Activated naive CD4-positive, alpha-beta T cell treated with anti-CD3 and anti-CD28 coated beads for 36 hours (primary cell): ENCODE measurements around the gene LRRC45. TPM values are rescaled to one million over a fixed set of nuclear protein-coding genes. Genes with fewer than 3 reads are reported as not detected.

ENCODE experiments used
- CTCF ChIA-PET: fragments of 350-600 bp; sonication (Branson Sonifier 250); formaldehyde crosslinking; loops from one replicate; lab custom pipeline; 2021; ENCODE audit warnings: antibody characterized with exemption; lab: Charles Lee
- DNase-seq: peaks from one replicate; pipeline ENCODE4 v3.0.0-alpha.2; 2020
- H3K27ac Mint-ChIP-seq: one replicate; pipeline ENCODE4 v1.8.0; 2021; ENCODE audit warnings: mild to moderate bottlenecking, mixed read lengths
- H3K27me3 Mint-ChIP-seq: one replicate; pipeline ENCODE4 v1.8.0; 2021; ENCODE audit warnings: low read depth, mixed read lengths
- H3K36me3 Mint-ChIP-seq: one replicate; pipeline ENCODE4 v1.8.0; 2021; ENCODE audit warnings: low read depth, mixed read lengths
- H3K4me1 Mint-ChIP-seq: one replicate; pipeline ENCODE4 v1.8.0; 2021; ENCODE audit warnings: low read depth, mixed read lengths
- H3K4me3 Mint-ChIP-seq: one replicate; pipeline ENCODE4 v1.8.0; 2021; ENCODE audit warnings: mild to moderate bottlenecking, moderate library complexity, mixed read lengths
- H3K9me3 Mint-ChIP-seq: one replicate; pipeline ENCODE4 v1.8.0; 2021; ENCODE audit warnings: mixed read lengths
- intact Hi-C: fragments of 100-400 bp; cut with micrococcal nuclease; formaldehyde crosslinking; loops from one replicate; pipeline ENCODE4 v1.15.1; 2023
- total RNA-seq, 2 experiments: library from RNA; stranded (reverse); gene quantifications; one replicate each; pipeline ENCODE4 v1.2.3, GENCODE V29; 2021

Gene LRRC45
- total RNA-seq, 2 experiments from 2014 or later: 12.0 to 12.5 TPM

- H3K27ac Mint-ChIP-seq: no peak overlapping the region
- CTCF ChIA-PET: interaction anchor here (0.6 to 1.3 kb wide), 4 partner anchors 9 to 17 kb away, joined by 3 to 6 read pairs (median 4); partner anchors contain the start of gene CENPX
These were observed 10.3 kb upstream of the LRRC45 start for GRCh38 chr17:82012640-82013295.

GRCh38 chr17:82013341-82013740 is 9.8 kb upstream of the LRRC45 start:
- intact Hi-C loops: no loop called here
- no peak for DNase-seq
- no peaks in the 10 kb centered on the region for H3K4me1 Mint-ChIP-seq
- CTCF ChIA-PET: interaction anchor here (1.2 to 1.3 kb wide), 2 partner anchors 9 to 10 kb away, joined by 3 read pairs; partner anchors contain the start of gene CENPX
- no peaks in the 10 kb centered on the region for H3K36me3 Mint-ChIP-seq
- H3K4me3 Mint-ChIP-seq: no peak overlapping the region
- no peaks in the 10 kb centered on the region for H3K27me3 Mint-ChIP-seq
- no peak overlapping the region for H3K27ac Mint-ChIP-seq
- H3K9me3 Mint-ChIP-seq: no peaks in the 10 kb centered on the region

More at GRCh38 chr17:82012640-82013295, 10.3 kb upstream of the LRRC45 start:
- Mint-ChIP-seq H3K36me3 (no peaks in the 10 kb centered on the region), H3K4me1 (no peaks in the 10 kb centered on the region), H3K9me3 (no peaks in the 10 kb centered on the region), H3K4me3 (no peak overlapping the region), H3K27me3 (no peaks in the 10 kb centered on the region)
- intact Hi-C loops: no loop called here
- no peak for DNase-seq

- DNase-seq: no peak
- intact Hi-C loops: no loop called here
- Mint-ChIP-seq H3K4me1 (no peaks in the 10 kb centered on the region), H3K9me3 (no peaks in the 10 kb centered on the region), H3K36me3 (peaks cover 3% of the 10 kb centered on the region), H3K27me3 (no peaks in the 10 kb centered on the region), H3K27ac (no peak overlapping the region), H3K4me3 (no peak overlapping the region)
- CTCF ChIA-PET: interaction anchor here (1.2 to 1.3 kb wide), 2 partner anchors 8 to 10 kb away, joined by 3 read pairs; partner anchors contain the start of gene CENPX
These were observed 9.3 kb upstream of the LRRC45 start for GRCh38 chr17:82013772-82014321.

- Mint-ChIP-seq H3K4me1 (no peaks in the 10 kb centered on the region), H3K9me3 (no peaks in the 10 kb centered on the region), H3K4me3 (no peak overlapping the region), H3K27ac (no peak overlapping the region), H3K36me3 (peaks cover 5% of the 10 kb centered on the region), H3K27me3 (no peaks in the 10 kb centered on the region)
- CTCF ChIA-PET: no interaction called here
- no peak for DNase-seq
- intact Hi-C loops: no loop called here
These were observed 8.7 kb upstream of the LRRC45 start for GRCh38 chr17:82014432-82014831.

- CTCF ChIA-PET: no interaction called here
- H3K4me1 Mint-ChIP-seq: no peaks in the 10 kb centered on the region
- no peak overlapping the region for H3K4me3 Mint-ChIP-seq
- DNase-seq: no peak
- H3K9me3 Mint-ChIP-seq: no peaks in the 10 kb centered on the region
- no peaks in the 10 kb centered on the region for H3K27me3 Mint-ChIP-seq
- intact Hi-C loops: no loop called here
- no peak overlapping the region for H3K27ac Mint-ChIP-seq
- peaks cover 5% of the 10 kb centered on the region for H3K36me3 Mint-ChIP-seq
These were observed 8.2 kb upstream of the LRRC45 start for GRCh38 chr17:82014971-82015310.

GRCh38 chr17:82015311-82015971 is 7.7 kb upstream of the LRRC45 start:
- no peak overlapping the region for H3K4me3 Mint-ChIP-seq
- no peak overlapping the region for H3K27ac Mint-ChIP-seq
- no peaks in the 10 kb centered on the region for H3K27me3 Mint-ChIP-seq
- intact Hi-C loops: no loop called here
- CTCF ChIA-PET: no interaction called here
- H3K9me3 Mint-ChIP-seq: no peaks in the 10 kb centered on the region
- H3K36me3 Mint-ChIP-seq: peaks cover 5% of the 10 kb centered on the region
- H3K4me1 Mint-ChIP-seq: peaks cover 3% of the 10 kb centered on the region
- no peak for DNase-seq

- intact Hi-C loops: no loop called here
- H3K4me1 Mint-ChIP-seq: peaks cover 10% of the 10 kb centered on the region
- no peaks in the 10 kb centered on the region for H3K27me3 Mint-ChIP-seq
- no peak overlapping the region for H3K27ac Mint-ChIP-seq
- no peaks in the 10 kb centered on the region for H3K9me3 Mint-ChIP-seq
- DNase-seq: no peak
- H3K36me3 Mint-ChIP-seq: peaks cover 5% of the 10 kb centered on the region
- no peak overlapping the region for H3K4me3 Mint-ChIP-seq
- CTCF ChIA-PET: no interaction called here
These were observed 6.8 kb upstream of the LRRC45 start for GRCh38 chr17:82016061-82016874.

GRCh38 chr17:82016875-82017459 is 6.1 kb upstream of the LRRC45 start:
- no peak for DNase-seq
- H3K4me3 Mint-ChIP-seq: no peak overlapping the region
- H3K27me3 Mint-ChIP-seq: no peaks in the 10 kb centered on the region
- H3K4me1 Mint-ChIP-seq: peaks cover 16% of the 10 kb centered on the region
- no peaks in the 10 kb centered on the region for H3K9me3 Mint-ChIP-seq
- CTCF ChIA-PET: interaction anchor here (1.0 kb wide), 1 partner anchor 57 kb away, joined by 4 read pairs; no protein-coding TSS in a partner anchor
- intact Hi-C loops: no loop called here
- peaks cover 10% of the 10 kb centered on the region for H3K36me3 Mint-ChIP-seq
- H3K27ac Mint-ChIP-seq: no peak overlapping the region

- no peak overlapping the region for H3K4me3 Mint-ChIP-seq
- intact Hi-C loops: no loop called here
- no peak overlapping the region for H3K27ac Mint-ChIP-seq
- no peaks in the 10 kb centered on the region for H3K9me3 Mint-ChIP-seq
- peaks cover 10% of the 10 kb centered on the region for H3K36me3 Mint-ChIP-seq
- H3K4me1 Mint-ChIP-seq: peaks cover 16% of the 10 kb centered on the region
- no peaks in the 10 kb centered on the region for H3K27me3 Mint-ChIP-seq
- no peak for DNase-seq
- CTCF ChIA-PET: interaction anchor here (1.0 kb wide), 1 partner anchor 58 kb away, joined by 4 read pairs; no protein-coding TSS in a partner anchor
These were observed 5.4 kb upstream of the LRRC45 start for GRCh38 chr17:82017612-82018151.

GRCh38 chr17:82018152-82018988 is 4.7 kb upstream of the LRRC45 start:
- peaks cover 10% of the 10 kb centered on the region for H3K36me3 Mint-ChIP-seq
- CTCF ChIA-PET: interaction anchor here (1.0 to 7.3 kb wide), 2 partner anchors 57 to 59 kb away, joined by 4 to 95 read pairs; partner anchors contain the start of gene NOTUM

More at GRCh38 chr17:82018152-82018988, 4.7 kb upstream of the LRRC45 start:
- H3K4me3 Mint-ChIP-seq: no peak overlapping the region
- peaks cover 16% of the 10 kb centered on the region for H3K4me1 Mint-ChIP-seq
- H3K9me3 Mint-ChIP-seq: no peaks in the 10 kb centered on the region
- DNase-seq: no peak
- no peak overlapping the region for H3K27ac Mint-ChIP-seq
- intact Hi-C loops: no loop called here
- no peaks in the 10 kb centered on the region for H3K27me3 Mint-ChIP-seq
